H1 (cell line): ENCODE results near the gene CAMK2N2.

Experiments
- EZH2 ChIP-seq: fragments of 200-600 bp; sonication (generic); IDR thresholded peaks from 2 replicates; pipeline ENCODE4 v1.7.1; 2012; ENCODE audit warnings: low read depth, mild to moderate bottlenecking, moderate library complexity, low read length, inconsistent platforms; ENCODE audit not compliant: severe bottlenecking
- PHF8 ChIP-seq: fragments of 200-600 bp; sonication (generic); conservative IDR thresholded peaks from 2 replicates; pipeline ENCODE4 v1.7.1; 2012; ENCODE audit warnings: low read depth, mild to moderate bottlenecking, inconsistent platforms, low read length, moderate library complexity
- POLR2AphosphoS5 ChIP-seq: IDR thresholded peaks from 2 replicates; pipeline ENCODE4 v1.6.1; 2011; ENCODE audit warnings: low read depth, low read length
- RAD21 ChIP-seq, 2 experiments: IDR thresholded peaks in 1 of 2; conservative IDR thresholded peaks in 1 of 2; 2 replicates each; pipeline ENCODE4 v1.6.1; 2011; ENCODE audit warnings: low read depth in 2 of 2, low read length in 2 of 2, improper control_type of control experiment in 1 of 2, inconsistent platforms in 1 of 2, mild to moderate bottlenecking in 1 of 2, moderate library complexity in 1 of 2
- SIN3A ChIP-seq, 2 experiments: IDR thresholded peaks in 1 of 2; conservative IDR thresholded peaks in 1 of 2; 2 replicates each; pipeline ENCODE4 v1.6.1; 2011 to 2012; ENCODE audit warnings: low read length in 2 of 2, improper control_type of control experiment in 1 of 2, low read depth in 1 of 2, mild to moderate bottlenecking in 1 of 2
- TF ChIP-seq, protein P1 (sequence below), 3 experiments: IDR thresholded peaks; 1 replicate in 2 of 3; 2 replicates in 1 of 3; pipeline versions ENCODE4 v1.5.1 to v1.6.1; 2011; ENCODE audit warnings: low read length in 3 of 3, mild to moderate bottlenecking in 3 of 3, inconsistent platforms in 2 of 3, low read depth in 1 of 3, moderate library complexity in 1 of 3; ENCODE audit not compliant: insufficient read depth in 1 of 3; ENCODE audit errors: control extremely low read depth in 1 of 3

DNA sequence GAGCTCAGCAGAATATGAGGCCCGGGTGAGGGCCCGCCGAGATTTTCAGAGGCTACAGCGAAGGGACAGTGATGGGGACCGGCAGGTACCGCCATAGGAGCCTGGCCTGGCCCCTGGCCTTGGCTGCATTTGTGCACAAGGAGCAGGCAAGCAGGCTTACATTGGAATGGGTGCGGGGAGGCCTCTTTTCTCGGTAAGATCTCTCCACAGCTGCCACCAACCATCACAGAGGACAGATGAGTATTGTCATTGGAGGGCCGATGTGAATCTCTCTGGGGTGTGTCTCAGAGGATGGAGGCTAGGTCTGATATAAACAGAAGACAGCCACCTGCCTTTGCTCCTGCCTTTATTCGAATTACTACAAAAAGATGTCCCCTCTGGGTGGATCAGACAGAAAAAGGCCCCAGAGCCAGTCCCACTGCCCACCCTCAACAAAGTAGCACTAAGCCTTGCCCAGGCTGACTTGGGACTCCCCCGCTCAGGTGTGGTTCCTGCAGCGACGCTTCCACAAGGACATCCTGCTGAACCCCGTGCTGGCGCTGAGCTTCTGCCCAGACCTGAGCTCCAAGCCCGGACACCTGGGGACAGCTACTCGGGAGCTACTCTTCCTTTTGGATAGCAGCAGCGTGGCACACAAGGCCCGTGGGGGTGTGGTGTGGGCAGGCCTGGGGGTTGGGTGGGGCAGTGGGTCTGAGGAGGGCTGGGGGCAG, 26.5 kb downstream of the CAMK2N2 start:
- TF ChIP-seq, protein P1, sequence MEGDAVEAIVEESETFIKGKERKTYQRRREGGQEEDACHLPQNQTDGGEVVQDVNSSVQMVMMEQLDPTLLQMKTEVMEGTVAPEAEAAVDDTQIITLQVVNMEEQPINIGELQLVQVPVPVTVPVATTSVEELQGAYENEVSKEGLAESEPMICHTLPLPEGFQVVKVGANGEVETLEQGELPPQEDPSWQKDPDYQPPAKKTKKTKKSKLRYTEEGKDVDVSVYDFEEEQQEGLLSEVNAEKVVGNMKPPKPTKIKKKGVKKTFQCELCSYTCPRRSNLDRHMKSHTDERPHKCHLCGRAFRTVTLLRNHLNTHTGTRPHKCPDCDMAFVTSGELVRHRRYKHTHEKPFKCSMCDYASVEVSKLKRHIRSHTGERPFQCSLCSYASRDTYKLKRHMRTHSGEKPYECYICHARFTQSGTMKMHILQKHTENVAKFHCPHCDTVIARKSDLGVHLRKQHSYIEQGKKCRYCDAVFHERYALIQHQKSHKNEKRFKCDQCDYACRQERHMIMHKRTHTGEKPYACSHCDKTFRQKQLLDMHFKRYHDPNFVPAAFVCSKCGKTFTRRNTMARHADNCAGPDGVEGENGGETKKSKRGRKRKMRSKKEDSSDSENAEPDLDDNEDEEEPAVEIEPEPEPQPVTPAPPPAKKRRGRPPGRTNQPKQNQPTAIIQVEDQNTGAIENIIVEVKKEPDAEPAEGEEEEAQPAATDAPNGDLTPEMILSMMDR (IDR thresholded peaks at IDR 0.05; ENCODE audit: control extremely low read depth in 1 of 3, insufficient read depth in 1 of 3, low read depth in 1 of 3, low read length in 3 of 3): no peak
- TF ChIP-seq PHF8: no peak
- TF ChIP-seq POLR2AphosphoS5: no peak
- no peak for TF ChIP-seq EZH2
- no peak for TF ChIP-seq RAD21 (IDR thresholded peaks at IDR 0.05 in 1 of 2, conservative IDR thresholded peaks at IDR 0.05 in 1 of 2; ENCODE audit: low read depth in 2 of 2, low read length in 2 of 2)
- TF ChIP-seq SIN3A (conservative IDR thresholded peaks at IDR 0.05 in 1 of 2, IDR thresholded peaks at IDR 0.05 in 1 of 2; ENCODE audit: low read depth in 1 of 2, low read length in 2 of 2): no peak
